Measurements from ENCODE around the gene LONP2. TPM values are rescaled to one million over a fixed set of nuclear protein-coding genes. Genes with fewer than 3 reads are reported as not detected.

LONP2 gene
- total and polyA plus RNA-seq, 2 donors = 37.7 to 39.5 TPM

DNA sequence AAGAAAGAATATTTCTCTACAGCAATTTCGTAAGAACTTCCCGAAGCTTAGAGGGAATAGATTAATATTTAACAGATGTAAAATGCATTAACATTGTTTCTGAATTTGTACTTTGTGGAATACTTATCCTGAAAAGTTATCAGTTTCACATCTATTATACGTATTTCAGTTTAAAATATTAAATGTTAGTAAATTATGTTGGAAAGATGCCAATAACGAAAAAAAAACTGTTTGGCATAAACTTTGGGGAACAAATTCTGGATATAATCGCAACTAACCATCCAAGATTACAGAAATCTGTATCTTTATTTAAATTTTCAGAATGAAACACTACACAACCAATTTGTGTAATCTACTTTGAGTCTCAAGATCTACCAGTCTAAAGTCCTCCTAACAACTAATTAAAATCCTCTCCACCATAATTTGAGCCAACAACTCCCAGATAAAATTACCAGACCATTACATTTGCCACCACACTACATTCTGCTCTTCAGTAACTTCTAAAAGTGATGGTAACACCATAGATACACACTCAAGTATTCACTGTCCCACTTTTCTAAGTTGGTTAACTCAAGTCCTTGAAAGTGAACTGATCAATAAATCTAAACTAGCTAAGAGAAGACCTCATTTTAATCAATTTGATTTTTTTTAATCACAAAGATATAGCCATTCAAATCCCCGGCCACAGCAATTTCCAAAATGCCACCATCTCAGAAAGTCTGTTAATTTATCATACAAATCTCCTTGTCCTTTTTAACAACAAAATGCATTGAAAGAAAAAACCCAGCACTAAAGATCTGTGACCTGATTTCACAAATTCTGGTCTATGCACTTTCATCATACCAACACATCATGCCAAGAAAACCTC is 139.1 kb downstream of the LONP2 start:
- Histone ChIP-seq H3K4me1 (ENCODE audit: control insufficient read depth in 2 of 2, insufficient read depth in 2 of 2, low read length in 2 of 2) (peaks cover 6 to 13% of the 10 kb centered on the region in 2 donors), H3K27me3 (ENCODE audit: control insufficient read depth in 2 of 2, insufficient read depth in 1 of 2, low read length in 1 of 2) (no peaks in the 10 kb centered on the region), H3K4me3 (ENCODE audit: low read length in 2 of 2) (peak overlapping the region; percentile 72 to 95), H3K27ac (ENCODE audit: low read depth in 1 of 2, low read length in 1 of 2) (peak overlapping the region in 1 of 2 donors; percentile 78), H3K9me3 (ENCODE audit: control insufficient read depth in 2 of 2, insufficient read depth in 1 of 2, low read length in 1 of 2) (no peaks in the 10 kb centered on the region), H3K36me3 (ENCODE audit: control insufficient read depth in 2 of 2, insufficient read depth in 2 of 2, low read length in 1 of 2) (peaks cover 0 to 2% of the 10 kb centered on the region in 2 donors)
- WGBS = 88% methylated on average over 6 of the region's 6 CpGs
- no peak for DNase-seq (ENCODE audit: low read depth in 6 of 9, low spot score in 9 of 9)

DNA sequence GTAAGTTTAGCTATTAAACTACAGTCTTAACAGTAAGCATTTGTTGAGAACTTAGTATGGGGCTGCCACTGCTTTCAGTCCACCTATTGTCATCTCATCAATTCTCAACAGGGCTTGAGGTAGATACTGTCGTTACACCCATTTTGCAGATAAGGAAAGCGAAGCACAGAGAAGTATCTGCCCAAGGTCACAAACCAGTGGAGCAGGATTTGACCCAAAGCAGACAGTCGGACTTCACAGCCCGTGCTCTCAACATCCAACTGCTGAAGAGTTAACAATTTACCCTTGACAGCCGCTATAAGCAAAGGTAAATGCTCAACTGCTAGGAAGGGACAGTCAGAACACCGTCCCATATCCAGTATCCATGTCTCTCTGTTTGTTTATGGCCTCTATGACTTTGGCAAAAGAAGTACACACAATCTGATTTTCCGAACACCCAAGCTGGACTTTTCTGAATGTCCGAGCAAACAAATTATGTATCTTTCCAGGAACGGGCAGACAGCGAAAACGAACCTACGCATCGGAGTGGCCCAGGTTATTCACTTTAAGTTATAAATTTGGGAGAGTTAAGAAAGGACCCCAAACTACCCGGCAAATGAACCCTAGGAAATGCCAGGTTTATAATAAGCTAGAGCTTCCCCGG is 139.9 kb downstream of the LONP2 start:
- Histone ChIP-seq H3K27me3 (ENCODE audit: control insufficient read depth in 2 of 2, insufficient read depth in 1 of 2, low read length in 1 of 2) (no peaks in the 10 kb centered on the region), H3K9me3 (ENCODE audit: control insufficient read depth in 2 of 2, insufficient read depth in 1 of 2, low read length in 1 of 2) (no peaks in the 10 kb centered on the region), H3K4me3 (ENCODE audit: low read length in 2 of 2) (peak overlapping the region; percentile 72 to 95), H3K36me3 (ENCODE audit: control insufficient read depth in 2 of 2, insufficient read depth in 2 of 2, low read length in 1 of 2) (peaks cover 0 to 2% of the 10 kb centered on the region in 2 donors), H3K4me1 (ENCODE audit: control insufficient read depth in 2 of 2, insufficient read depth in 2 of 2, low read length in 2 of 2) (peaks cover under 1 to 12% of the 10 kb centered on the region in 2 donors), H3K27ac (ENCODE audit: low read depth in 1 of 2, low read length in 1 of 2) (peak overlapping the region; percentile 78 to 94)
- 5% methylated on average over 15 of the region's 15 CpGs for WGBS
- DNase-seq (ENCODE audit: low read depth in 6 of 9, low spot score in 9 of 9) = peak in 4 of 9 donors; percentile 18 to 58 (median 30)

DNA sequence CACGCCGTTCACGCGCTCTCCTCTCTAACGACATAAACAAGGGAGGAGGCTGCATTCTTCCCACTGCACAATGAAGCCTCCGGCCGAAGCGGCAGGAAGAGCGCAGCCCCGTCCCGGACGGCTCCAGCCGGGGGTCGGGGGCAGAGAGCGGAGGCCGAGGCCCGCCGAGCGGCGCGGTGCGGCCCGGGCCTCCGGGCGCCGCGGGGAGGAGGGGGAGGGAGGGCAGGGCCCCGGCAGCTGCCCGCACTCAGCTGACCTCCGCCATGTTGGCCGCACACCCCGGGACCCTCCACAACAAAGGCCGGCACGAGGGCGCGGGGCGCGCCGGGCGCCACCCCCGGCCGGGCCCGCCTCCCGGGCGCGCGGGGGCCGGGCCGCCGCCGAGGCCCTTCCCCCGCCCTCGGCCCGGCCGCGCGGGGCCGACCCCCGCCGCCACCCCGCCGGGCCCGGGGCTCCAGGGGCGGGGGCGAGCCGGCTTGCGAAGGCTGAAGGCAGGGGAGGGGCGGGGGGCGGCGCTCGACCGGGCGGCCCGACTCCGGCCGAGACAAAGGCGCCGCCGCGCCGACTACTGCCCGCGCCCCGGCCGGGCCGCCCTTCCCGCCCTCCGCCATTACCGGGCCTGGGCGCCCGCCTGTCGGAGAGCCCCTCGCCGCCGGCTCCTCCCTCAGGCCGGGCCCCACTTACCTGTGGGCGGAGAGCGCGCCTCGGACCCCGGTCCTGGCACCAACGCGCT is 140.6 kb downstream of the LONP2 start:
- peaks cover 0 to 2% of the 10 kb centered on the region in 2 donors for H3K36me3 ChIP-seq (ENCODE audit: control insufficient read depth in 2 of 2, insufficient read depth in 2 of 2, low read length in 1 of 2)
- no peaks in the 10 kb centered on the region for H3K9me3 ChIP-seq (ENCODE audit: control insufficient read depth in 2 of 2, insufficient read depth in 1 of 2, low read length in 1 of 2)
- DNase-seq (ENCODE audit: low read depth in 6 of 9, low spot score in 9 of 9) = peak in 3 of 9 donors; percentile 17 to 32 (median 27)
- under 1% methylated on average over 102 of the region's 103 CpGs for WGBS
- H3K4me3 ChIP-seq (ENCODE audit: low read length in 2 of 2) = peak overlapping the region; percentile 72 to 95
- no peaks in the 10 kb centered on the region for H3K27me3 ChIP-seq (ENCODE audit: control insufficient read depth in 2 of 2, insufficient read depth in 1 of 2, low read length in 1 of 2)
- H3K4me1 ChIP-seq (ENCODE audit: control insufficient read depth in 2 of 2, insufficient read depth in 2 of 2, low read length in 2 of 2) = peaks cover 0 to 6% of the 10 kb centered on the region in 2 donors
- H3K27ac ChIP-seq (ENCODE audit: low read depth in 1 of 2, low read length in 1 of 2) = peak overlapping the region; percentile 78 to 94

DNA sequence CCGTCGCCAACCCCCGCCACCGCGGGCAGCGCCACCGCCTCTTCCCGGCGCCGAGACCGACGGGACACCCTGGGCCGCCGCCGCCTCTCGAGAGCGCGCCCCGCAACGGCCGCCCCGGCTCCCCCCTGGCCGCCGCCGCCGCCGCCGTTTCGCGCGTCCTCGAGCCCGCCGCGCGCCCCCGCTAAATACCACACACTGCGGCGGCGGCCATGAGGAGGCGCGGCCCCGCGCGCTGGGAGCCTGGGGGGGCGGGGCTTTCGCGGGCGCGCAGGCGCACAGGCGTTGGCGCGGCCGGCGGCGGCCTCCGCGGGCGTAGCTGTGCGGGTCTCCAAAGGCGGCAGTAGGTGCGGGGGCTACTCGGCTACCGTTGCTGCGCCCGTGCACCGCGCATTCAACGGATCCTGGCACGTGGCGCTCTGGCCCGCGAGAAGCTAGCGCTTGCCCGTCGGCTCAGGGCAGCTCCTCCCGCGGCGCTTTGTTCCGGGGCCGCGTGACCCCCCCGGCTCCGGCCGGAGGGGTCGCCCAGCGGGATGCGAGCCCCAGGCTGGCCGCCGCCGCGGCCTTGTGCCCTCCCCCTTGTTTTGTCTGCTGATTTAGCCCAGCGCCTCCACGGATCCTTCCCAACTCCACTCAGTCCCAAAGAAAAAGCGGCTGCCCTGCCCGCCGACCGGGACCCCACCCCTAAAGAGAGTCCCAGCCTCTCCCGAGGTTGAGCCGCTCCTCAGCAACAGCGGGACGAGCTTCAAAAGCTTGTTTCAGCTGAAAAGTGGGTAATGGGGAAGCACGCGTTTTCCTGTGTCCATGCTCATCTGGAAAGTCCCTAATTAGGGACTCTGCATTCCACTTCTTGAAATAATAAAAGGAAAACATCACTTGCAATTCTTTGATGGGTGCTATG is 141.4 kb downstream of the LONP2 start, which contains the start of gene SIAH1:
Gene SIAH1 (minus strand): TSS at position 161 of the 898 bp plus-strand sequence. CDS start 22,985 bp downstream, outside the sequence.
- Histone ChIP-seq H3K27ac (ENCODE audit: low read depth in 1 of 2, low read length in 1 of 2) (peak within 1 kb of the TSS; percentile 78 to 94), H3K27me3 (ENCODE audit: control insufficient read depth in 2 of 2, insufficient read depth in 1 of 2, low read length in 1 of 2) (no peaks in the 10 kb centered on the region), H3K4me1 (ENCODE audit: control insufficient read depth in 2 of 2, insufficient read depth in 2 of 2, low read length in 2 of 2) (peaks cover 0 to 6% of the 10 kb centered on the region in 2 donors), H3K36me3 (ENCODE audit: control insufficient read depth in 2 of 2, insufficient read depth in 2 of 2, low read length in 1 of 2) (peaks cover 0 to 2% of the 10 kb centered on the region in 2 donors), H3K4me3 (ENCODE audit: low read length in 2 of 2) (peak within 1 kb of the TSS; percentile 72 to 95), H3K9me3 (ENCODE audit: control insufficient read depth in 2 of 2, insufficient read depth in 1 of 2, low read length in 1 of 2) (no peaks in the 10 kb centered on the region)
- WGBS = under 1% methylated on average over 105 of the region's 105 CpGs
- DNase-seq (ENCODE audit: low read depth in 6 of 9, low spot score in 9 of 9) = peak; percentile 42 to 93 (median 85)

- Histone ChIP-seq H3K36me3 (ENCODE audit: control insufficient read depth in 2 of 2, insufficient read depth in 2 of 2, low read length in 1 of 2) (no peaks in the 10 kb centered on the region), H3K27ac (ENCODE audit: low read depth in 1 of 2, low read length in 1 of 2) (peak overlapping the region in 1 of 2 donors; percentile 1), H3K9me3 (ENCODE audit: control insufficient read depth in 2 of 2, insufficient read depth in 1 of 2, low read length in 1 of 2) (no peaks in the 10 kb centered on the region), H3K4me1 (ENCODE audit: control insufficient read depth in 2 of 2, insufficient read depth in 2 of 2, low read length in 2 of 2) (peaks cover 0 to 6% of the 10 kb centered on the region in 2 donors), H3K27me3 (ENCODE audit: control insufficient read depth in 2 of 2, insufficient read depth in 1 of 2, low read length in 1 of 2) (no peaks in the 10 kb centered on the region), H3K4me3 (ENCODE audit: low read length in 2 of 2) (no peak overlapping the region)
- 94% methylated on average over 17 of the region's 17 CpGs for WGBS
- no peak for DNase-seq (ENCODE audit: low read depth in 6 of 9, low spot score in 9 of 9)
These were observed 142.6 kb downstream of the LONP2 start for GRCh38 chr16:48386559-48387312.

GRCh38 chr16:48392407-48392806 is 148.3 kb downstream of the LONP2 start:
- 96% methylated on average over 5 of the region's 5 CpGs for WGBS
- H3K4me3 ChIP-seq (ENCODE audit: low read length in 2 of 2) = no peak overlapping the region
- no peaks in the 10 kb centered on the region for H3K27me3 ChIP-seq (ENCODE audit: control insufficient read depth in 2 of 2, insufficient read depth in 1 of 2, low read length in 1 of 2)
- no peaks in the 10 kb centered on the region for H3K9me3 ChIP-seq (ENCODE audit: control insufficient read depth in 2 of 2, insufficient read depth in 1 of 2, low read length in 1 of 2)
- H3K4me1 ChIP-seq (ENCODE audit: control insufficient read depth in 2 of 2, insufficient read depth in 2 of 2, low read length in 2 of 2) = no peaks in the 10 kb centered on the region
- H3K27ac ChIP-seq (ENCODE audit: low read depth in 1 of 2, low read length in 1 of 2) = no peak overlapping the region
- H3K36me3 ChIP-seq (ENCODE audit: control insufficient read depth in 2 of 2, insufficient read depth in 2 of 2, low read length in 1 of 2) = no peaks in the 10 kb centered on the region
- no peak for DNase-seq (ENCODE audit: low read depth in 6 of 9, low spot score in 9 of 9)

DNA sequence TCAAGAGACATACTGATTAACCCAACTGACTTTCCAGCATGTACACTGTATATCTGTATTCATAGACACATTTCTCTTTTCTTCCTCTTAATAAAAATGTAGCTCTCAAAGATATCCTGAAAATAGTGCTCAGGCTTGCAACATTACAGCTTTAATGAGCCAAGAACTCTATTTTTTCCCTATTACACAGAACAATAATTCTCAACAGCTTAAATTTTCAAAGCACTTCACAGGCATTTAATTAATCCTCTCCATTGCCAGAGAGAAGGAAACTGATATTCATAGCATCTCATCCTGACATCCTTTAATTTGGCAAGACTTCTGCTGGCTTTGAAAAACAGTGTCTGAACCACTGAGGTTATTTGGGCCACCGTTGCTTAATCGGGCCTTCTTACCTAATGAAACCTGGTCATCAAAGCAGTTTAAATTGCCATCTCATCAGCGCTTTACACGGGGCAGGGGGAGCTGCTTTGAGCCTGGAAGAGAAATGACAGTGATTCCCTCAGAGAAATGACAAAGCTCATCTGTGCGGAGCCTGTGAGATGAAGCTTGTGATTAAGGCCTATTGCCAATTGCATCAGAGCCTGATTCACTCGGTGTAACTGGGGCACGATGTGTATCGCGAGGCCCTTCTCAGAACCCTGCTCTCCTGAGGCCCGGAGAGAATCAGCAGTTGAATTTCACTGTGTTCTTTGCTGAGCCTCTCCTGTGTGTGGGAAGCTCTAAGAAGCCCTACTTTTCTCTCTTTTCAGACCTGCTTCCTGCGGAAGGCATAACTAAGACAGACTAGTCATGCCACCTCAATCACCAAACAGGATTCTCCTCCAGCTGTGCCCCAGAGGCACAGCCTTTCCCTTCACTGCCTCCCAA is 149.6 kb downstream of the LONP2 start:
- Histone ChIP-seq H3K4me3 (ENCODE audit: low read length in 2 of 2) (no peak overlapping the region), H3K4me1 (ENCODE audit: control insufficient read depth in 2 of 2, insufficient read depth in 2 of 2, low read length in 2 of 2) (no peaks in the 10 kb centered on the region), H3K9me3 (ENCODE audit: control insufficient read depth in 2 of 2, insufficient read depth in 1 of 2, low read length in 1 of 2) (no peaks in the 10 kb centered on the region), H3K27me3 (ENCODE audit: control insufficient read depth in 2 of 2, insufficient read depth in 1 of 2, low read length in 1 of 2) (no peaks in the 10 kb centered on the region), H3K27ac (ENCODE audit: low read depth in 1 of 2, low read length in 1 of 2) (peak overlapping the region in 1 of 2 donors; percentile 21), H3K36me3 (ENCODE audit: control insufficient read depth in 2 of 2, insufficient read depth in 2 of 2, low read length in 1 of 2) (no peaks in the 10 kb centered on the region)
- no peak for DNase-seq (ENCODE audit: low read depth in 6 of 9, low spot score in 9 of 9)
- 89% methylated on average over 11 of the region's 11 CpGs for WGBS

All from thymus (tissue), 11 donors.